B cell (primary cell): ENCODE measurements around the gene ADGRV1. TPM values are rescaled to one million over a fixed set of nuclear protein-coding genes. Genes with fewer than 3 reads are reported as not detected.

Experiments used
- ATAC-seq: fragments of 200-7000 bp; cut with Tn5 transposase; one replicate; pipeline ENCODE4 v1.10.0; 2021; ENCODE audit warnings: low read depth, mild to moderate bottlenecking, moderate number of reproducible peaks, moderate library complexity
- CTCF ChIA-PET: fragments of 350-600 bp; sonication (Branson Sonifier 250); formaldehyde crosslinking; loops from one replicate; lab custom pipeline; 2021; ENCODE audit warnings: antibody characterized with exemption, inconsistent platforms; lab: Charles Lee
- POLR2A ChIA-PET: fragments of 350-600 bp; sonication (Branson Sonifier 250); formaldehyde crosslinking; loops from one replicate; lab custom pipeline; 2021; ENCODE audit warnings: antibody characterized with exemption; lab: Charles Lee
- DNase-seq: peaks from one replicate; pipeline ENCODE4 v3.0.0; 2013
- H2AFZ ChIP-seq: 2 replicates; pipeline ENCODE4 v1.6.1; 2012; ENCODE audit warnings: mild to moderate bottlenecking, low read depth, low read length; ENCODE audit not compliant: insufficient read depth, poor library complexity, severe bottlenecking
- H3K27ac ChIP-seq, 2 donors: 1 replicate in 1 of 2; 2 replicates in 1 of 2; pipeline ENCODE4 v1.5.1; 2012 to 2013; ENCODE audit warnings: low read length in 2 of 2, mild to moderate bottlenecking in 2 of 2, moderate library complexity in 1 of 2
- H3K27me3 ChIP-seq, 4 experiments: fragments of 200-600 bp in 1 of 4; sonication (generic) in 1 of 4; replicated peaks in 1 of 4; 1 replicate in 2 of 4; 2 replicates in 2 of 4; pipeline versions ENCODE4 v1.6.1 to v1.7.0; 2013 to 2016; ENCODE audit warnings: low read length in 3 of 4, mild to moderate bottlenecking in 2 of 4, mixed read lengths in 1 of 4, moderate library complexity in 1 of 4; ENCODE audit not compliant: insufficient read depth in 4 of 4, control insufficient read depth in 3 of 4; ENCODE audit errors: control extremely low read depth in 1 of 4
- H3K36me3 ChIP-seq, 2 experiments: replicated peaks in 1 of 2; 1 replicate in 1 of 2; 2 replicates in 1 of 2; pipeline versions ENCODE4 v1.6.1 to v1.7.1; 2013; ENCODE audit warnings: low read length in 1 of 2; ENCODE audit not compliant: insufficient read depth in 2 of 2, control insufficient read depth in 1 of 2; ENCODE audit errors: control extremely low read depth in 1 of 2, extremely low read depth in 1 of 2
- H3K4me1 ChIP-seq, 2 donors: fragments of 200-600 bp in 1 of 2; sonication (generic) in 1 of 2; 1 replicate in 1 of 2; 2 replicates in 1 of 2; pipeline versions ENCODE4 v1.5.1 to v1.6.1; 2013 to 2017; ENCODE audit warnings: low read length in 2 of 2; ENCODE audit not compliant: control insufficient read depth in 2 of 2, insufficient read depth in 2 of 2
- H3K4me2 ChIP-seq: replicated peaks from 2 replicates; pipeline ENCODE3; 2012; ENCODE audit warnings: mild to moderate bottlenecking, low read depth, low read length; ENCODE audit not compliant: poor library complexity, severe bottlenecking
- H3K4me3 ChIP-seq, 5 experiments: fragments of 200-600 bp in 1 of 5; sonication (generic) in 1 of 5; 1 replicate in 3 of 5; 2 replicates in 2 of 5; pipeline versions ENCODE4 v1.5.1 to v1.7.0; 2011 to 2016; ENCODE audit warnings: low read length in 4 of 5, mild to moderate bottlenecking in 4 of 5, low read depth in 2 of 5, control low read depth in 1 of 5, moderate library complexity in 1 of 5; ENCODE audit not compliant: insufficient read depth in 1 of 5; ENCODE audit errors: control extremely low read depth in 1 of 5, extremely low read depth in 1 of 5
- H3K79me2 ChIP-seq: fragments of 200-600 bp; sonication (generic); one replicate; pipeline ENCODE4 v1.6.0; 2016; ENCODE audit warnings: low read length; ENCODE audit not compliant: control insufficient read depth, insufficient read depth
- H3K9ac ChIP-seq: fragments of 200-600 bp; sonication (generic); 2 replicates; pipeline ENCODE4 v1.6.1; 2017; ENCODE audit warnings: mild to moderate bottlenecking, low read length, moderate library complexity
- H3K9me3 ChIP-seq, 3 donors: one replicate each; pipeline versions ENCODE4 v1.6.1 to v1.7.1; 2013; ENCODE audit warnings: low read length in 2 of 3; ENCODE audit not compliant: control insufficient read depth in 2 of 3, insufficient read depth in 1 of 3; ENCODE audit errors: control extremely low read depth in 1 of 3
- H4K20me1 ChIP-seq: 2 replicates; pipeline ENCODE4 v1.6.0; 2012; ENCODE audit warnings: mild to moderate bottlenecking, low read length; ENCODE audit not compliant: insufficient read depth, control insufficient read depth, poor library complexity, severe bottlenecking
- H3K27ac Mint-ChIP-seq: one replicate; pipeline ENCODE4 v1.8.0; 2021; ENCODE audit warnings: mixed read lengths
- H3K27me3 Mint-ChIP-seq: one replicate; pipeline ENCODE4 v1.8.0; 2021; ENCODE audit warnings: mixed read lengths
- H3K4me1 Mint-ChIP-seq: one replicate; pipeline ENCODE4 v1.8.0; 2021; ENCODE audit warnings: mixed read lengths
- H3K4me3 Mint-ChIP-seq: one replicate; pipeline ENCODE4 v1.8.0; 2021; ENCODE audit warnings: mixed read lengths
- H3K9me3 Mint-ChIP-seq: one replicate; pipeline ENCODE4 v1.8.0; 2022; ENCODE audit warnings: mixed read lengths; ENCODE audit not compliant: insufficient read depth
- CTCF ChIP-seq: fragments of 200-600 bp; IDR thresholded peaks from one replicate; pipeline ENCODE4 v1.8.0; 2022; ENCODE audit warnings: antibody characterized with exemption, mild to moderate bottlenecking
- EZH2 ChIP-seq: IDR thresholded peaks from 2 replicates; pipeline ENCODE4 v1.6.1; 2012; ENCODE audit warnings: borderline replicate concordance, low read depth, mild to moderate bottlenecking, moderate library complexity, low read length; ENCODE audit not compliant: insufficient read depth, poor library complexity, severe bottlenecking
- WGBS: methylation state at CpG from one replicate; pipeline ENCODE4 v1.1.5; 2013; ENCODE audit warnings: missing lambda C conversion rate; ENCODE audit not compliant: insufficient coverage; 5-methylcytosine and 5-hydroxymethylcytosine counted together
- intact Hi-C: fragments of 100-400 bp; cut with micrococcal nuclease; formaldehyde crosslinking; loops from one replicate; pipeline ENCODE4 v1.10.0; 2022
- polyA plus RNA-seq: library from polyadenylated mRNA; depleted of rRNA; stranded (reverse); fragments of >200 nt; gene quantifications from 2 replicates; pipeline ENCODE4 v1.2.3, GENCODE V29; 2012
- total RNA-seq, 2 donors: library from RNA; stranded (reverse); fragments of 120-200 nt in 1 of 2; gene quantifications; 1 replicate in 1 of 2; 2 replicates in 1 of 2; pipeline versions ENCODE4 v1.2.3 to v1.2.4, GENCODE V29; 2013 to 2022

The ADGRV1 gene
- total and polyA plus RNA-seq, 2 donors (not counting 1 experiment from before 2014, with no cell fraction given), result 0.07 TPM; not detected in 1

- WGBS, result no CpG with 5 or more reads among the region's 4 CpGs
- ATAC-seq (no peak), DNase-seq (no peak)
- H4K20me1 ChIP-seq, result no peaks in the 10 kb centered on the region
- Mint-ChIP-seq H3K4me3 (no peak overlapping the region), H3K9me3 (no peaks in the 10 kb centered on the region), H3K27me3 (no peaks in the 10 kb centered on the region), H3K4me1 (no peaks in the 10 kb centered on the region), H3K27ac (no peak overlapping the region)
- H3K9me3 ChIP-seq, result no peaks in the 10 kb centered on the region
- no peak overlapping the region for H3K4me3 ChIP-seq
- no peaks in the 10 kb centered on the region for H3K27me3 ChIP-seq
- POLR2A ChIA-PET, result no interaction called here
- H2AFZ ChIP-seq, result no peak overlapping the region
- no peak overlapping the region for H3K27ac ChIP-seq
- H3K4me1 ChIP-seq, result no peaks in the 10 kb centered on the region
- no peak overlapping the region for H3K9ac ChIP-seq
- intact Hi-C loops, result no loop called here
- no peaks in the 10 kb centered on the region for H3K36me3 ChIP-seq
- H3K79me2 ChIP-seq, result no peaks in the 10 kb centered on the region
- TF ChIP-seq EZH2, result no peak
- TF ChIP-seq CTCF, result no peak
- CTCF ChIA-PET, result interaction anchor here (1.2 kb wide), 1 partner anchor 276 kb away, joined by 3 read pairs; no protein-coding TSS in a partner anchor
- no peak overlapping the region for H3K4me2 ChIP-seq
Measured at GRCh38 chr5:91142386-91142785, 583.8 kb downstream of the ADGRV1 start.

GRCh38 chr5:91142819-91143218 is 584.2 kb downstream of the ADGRV1 start:
- no peak overlapping the region for H3K9ac ChIP-seq
- no peak overlapping the region for H2AFZ ChIP-seq
- H3K4me2 ChIP-seq, result no peak overlapping the region
- H3K4me1 ChIP-seq, result no peaks in the 10 kb centered on the region
- Mint-ChIP-seq H3K27ac (no peak overlapping the region), H3K4me1 (no peaks in the 10 kb centered on the region), H3K4me3 (no peak overlapping the region), H3K9me3 (no peaks in the 10 kb centered on the region), H3K27me3 (peaks cover 2% of the 10 kb centered on the region)
- no peaks in the 10 kb centered on the region for H4K20me1 ChIP-seq
- intact Hi-C loops, result no loop called here
- CTCF ChIA-PET, result interaction anchor here (1.2 kb wide), 1 partner anchor 277 kb away, joined by 3 read pairs; no protein-coding TSS in a partner anchor
- TF ChIP-seq CTCF (no peak), EZH2 (no peak)
- no peaks in the 10 kb centered on the region for H3K79me2 ChIP-seq
- H3K36me3 ChIP-seq, result no peaks in the 10 kb centered on the region
- H3K4me3 ChIP-seq, result no peak overlapping the region
- DNase-seq, result no peak
- ATAC-seq, result no peak
- POLR2A ChIA-PET, result no interaction called here
- no peaks in the 10 kb centered on the region for H3K27me3 ChIP-seq
- 96% methylated on average over 8 of the region's 8 CpGs for WGBS
- no peak overlapping the region for H3K27ac ChIP-seq
- H3K9me3 ChIP-seq, result no peaks in the 10 kb centered on the region
